Measurements from ENCODE around the gene ESYT2.

- TF ChIP-seq, protein P1, sequence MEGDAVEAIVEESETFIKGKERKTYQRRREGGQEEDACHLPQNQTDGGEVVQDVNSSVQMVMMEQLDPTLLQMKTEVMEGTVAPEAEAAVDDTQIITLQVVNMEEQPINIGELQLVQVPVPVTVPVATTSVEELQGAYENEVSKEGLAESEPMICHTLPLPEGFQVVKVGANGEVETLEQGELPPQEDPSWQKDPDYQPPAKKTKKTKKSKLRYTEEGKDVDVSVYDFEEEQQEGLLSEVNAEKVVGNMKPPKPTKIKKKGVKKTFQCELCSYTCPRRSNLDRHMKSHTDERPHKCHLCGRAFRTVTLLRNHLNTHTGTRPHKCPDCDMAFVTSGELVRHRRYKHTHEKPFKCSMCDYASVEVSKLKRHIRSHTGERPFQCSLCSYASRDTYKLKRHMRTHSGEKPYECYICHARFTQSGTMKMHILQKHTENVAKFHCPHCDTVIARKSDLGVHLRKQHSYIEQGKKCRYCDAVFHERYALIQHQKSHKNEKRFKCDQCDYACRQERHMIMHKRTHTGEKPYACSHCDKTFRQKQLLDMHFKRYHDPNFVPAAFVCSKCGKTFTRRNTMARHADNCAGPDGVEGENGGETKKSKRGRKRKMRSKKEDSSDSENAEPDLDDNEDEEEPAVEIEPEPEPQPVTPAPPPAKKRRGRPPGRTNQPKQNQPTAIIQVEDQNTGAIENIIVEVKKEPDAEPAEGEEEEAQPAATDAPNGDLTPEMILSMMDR (conservative IDR thresholded peaks at IDR 0.05 in 1 of 2, IDR thresholded peaks at IDR 0.05 in 1 of 2; ENCODE audit: low read depth in 1 of 2, low read length in 2 of 2) = no peak
- no peak for TF ChIP-seq EZH2 (IDR thresholded peaks at IDR 0.05; ENCODE audit: low read length, missing control alignments)
Observed at GRCh38 chr7:158722574-158723237, 106.6 kb downstream of the ESYT2 start.

Measured in fibroblast of lung (primary cell).